ENCODE results near the gene PSAT1. TPM values are rescaled to one million over a fixed set of nuclear protein-coding genes. Genes with fewer than 3 reads are reported as not detected.

The PSAT1 gene
- total and polyA plus RNA-seq, 4 experiments from 2014 or later, result 9.7 to 12.2 (median 11.1) TPM

- peaks cover 19% of the 10 kb centered on the region for H3K4me1 ChIP-seq (ENCODE audit: insufficient read depth, low read length)
- H3K4me3 ChIP-seq (ENCODE audit: low read length in 2 of 2), result peak overlapping the region; percentile 55 to 83
- ChIA-PET POLR2A (ENCODE audit: partially characterized antibody) (interaction anchor here (0.7 kb wide), 1 partner anchor 823 kb away, joined by 3 read pairs; no protein-coding TSS in a partner anchor), CTCF (ENCODE audit: partially characterized antibody) (interaction anchor here (1.6 to 1.8 kb wide), 4 partner anchors 11 to 72 kb away, joined by 4 to 5 read pairs (median 4); no protein-coding TSS in a partner anchor)
- Mint-ChIP-seq H3K27ac (peak overlapping the region in 6 of 7 donors; percentile 46 to 79 (median 58)), H3K4me1 (peaks cover 12 to 29% (median 17%) of the 10 kb centered on the region in 4 donors), H3K4me3 (peak overlapping the region; percentile 89 to 95 (median 90)), H3K36me3 (peaks cover 0 to 3% of the 10 kb centered on the region in 2 donors), H3K9me3 (no peaks in the 10 kb centered on the region), H3K27me3 (peaks cover 0 to 2% of the 10 kb centered on the region in 2 donors)
- no peaks in the 10 kb centered on the region for H3K27me3 ChIP-seq (ENCODE audit: insufficient read depth, low read length)
- no peaks in the 10 kb centered on the region for H3K9me3 ChIP-seq (ENCODE audit: control insufficient read depth in 1 of 2, low read length in 2 of 2)
- DNase-seq, result no peak
- H3K27ac ChIP-seq (ENCODE audit: low read depth, low read length), result peak overlapping the region; percentile 40
- no peaks in the 10 kb centered on the region for H3K36me3 ChIP-seq (ENCODE audit: insufficient read depth, low read length)
- intact Hi-C loops (cut with micrococcal nuclease), result loop anchor here (5.0 kb wide), 2 partner anchors 1121 to 1274 kb away; partner anchors contain the start of genes TLE4 and VPS13A
Measured at GRCh38 chr9:78298046-78298765, 1.3 kb downstream of the PSAT1 start.

GRCh38 chr9:78300209-78300608, 3.3 kb downstream of the PSAT1 start:
- no peak overlapping the region for H3K4me3 ChIP-seq (ENCODE audit: low read length in 2 of 2)
- peaks cover 18% of the 10 kb centered on the region for H3K4me1 ChIP-seq (ENCODE audit: insufficient read depth, low read length)
- Mint-ChIP-seq H3K27me3 (peaks cover 0 to 2% of the 10 kb centered on the region in 2 donors), H3K4me3 (no peak overlapping the region), H3K4me1 (peaks cover 9 to 23% (median 16%) of the 10 kb centered on the region in 4 donors), H3K36me3 (peaks cover 4 to 10% of the 10 kb centered on the region in 2 donors), H3K9me3 (no peaks in the 10 kb centered on the region), H3K27ac (no peak overlapping the region)
- DNase-seq, result no peak
- intact Hi-C loops (cut with micrococcal nuclease), result no loop called here
- H3K9me3 ChIP-seq (ENCODE audit: control insufficient read depth in 1 of 2, low read length in 2 of 2), result no peaks in the 10 kb centered on the region
- ChIA-PET POLR2A (ENCODE audit: partially characterized antibody) (no interaction called here), CTCF (ENCODE audit: partially characterized antibody) (no interaction called here)
- H3K36me3 ChIP-seq (ENCODE audit: insufficient read depth, low read length), result no peaks in the 10 kb centered on the region
- no peak overlapping the region for H3K27ac ChIP-seq (ENCODE audit: low read depth, low read length)
- no peaks in the 10 kb centered on the region for H3K27me3 ChIP-seq (ENCODE audit: insufficient read depth, low read length)

GRCh38 chr9:78301466-78301865, 4.5 kb downstream of the PSAT1 start:
- H3K9me3 Mint-ChIP-seq, result no peaks in the 10 kb centered on the region
- DNase-seq, result no peak
- ChIA-PET POLR2A (ENCODE audit: partially characterized antibody) (no interaction called here), CTCF (ENCODE audit: partially characterized antibody) (no interaction called here)
- Histone ChIP-seq H3K4me1 (ENCODE audit: insufficient read depth, low read length) (peaks cover 11% of the 10 kb centered on the region), H3K36me3 (ENCODE audit: insufficient read depth, low read length) (peaks cover 8% of the 10 kb centered on the region), H3K4me3 (ENCODE audit: low read length in 2 of 2) (no peak overlapping the region), H3K27me3 (ENCODE audit: insufficient read depth, low read length) (no peaks in the 10 kb centered on the region), H3K27ac (ENCODE audit: low read depth, low read length) (no peak overlapping the region), H3K9me3 (ENCODE audit: control insufficient read depth in 1 of 2, low read length in 2 of 2) (no peaks in the 10 kb centered on the region)
- intact Hi-C loops (cut with micrococcal nuclease), result no loop called here
- peaks cover 13 to 20% of the 10 kb centered on the region in 2 donors for H3K36me3 Mint-ChIP-seq
- H3K4me3 Mint-ChIP-seq, result no peak overlapping the region
- no peak overlapping the region for H3K27ac Mint-ChIP-seq
- H3K4me1 Mint-ChIP-seq, result peaks cover 9 to 18% (median 13%) of the 10 kb centered on the region in 4 donors
- peaks cover 0 to 2% of the 10 kb centered on the region in 2 donors for H3K27me3 Mint-ChIP-seq

GRCh38 chr9:78303377-78304062, 6.6 kb downstream of the PSAT1 start:
- intact Hi-C loops (cut with micrococcal nuclease), result no loop called here
- H3K36me3 Mint-ChIP-seq, result peaks cover 12 to 31% of the 10 kb centered on the region in 2 donors

GRCh38 chr9:78304357-78304756, 7.4 kb downstream of the PSAT1 start:
- H3K27ac ChIP-seq (ENCODE audit: low read depth, low read length), result no peak overlapping the region
- H3K27me3 ChIP-seq (ENCODE audit: insufficient read depth, low read length), result no peaks in the 10 kb centered on the region
- H3K4me3 ChIP-seq (ENCODE audit: low read length in 2 of 2), result no peak overlapping the region
- H3K4me1 ChIP-seq (ENCODE audit: insufficient read depth, low read length), result no peaks in the 10 kb centered on the region
- no peaks in the 10 kb centered on the region for H3K4me1 Mint-ChIP-seq
- H3K36me3 ChIP-seq (ENCODE audit: insufficient read depth, low read length), result peaks cover 10% of the 10 kb centered on the region
- H3K4me3 Mint-ChIP-seq, result no peak overlapping the region
- no peaks in the 10 kb centered on the region for H3K9me3 Mint-ChIP-seq
- no peak for DNase-seq
- intact Hi-C loops (cut with micrococcal nuclease), result no loop called here
- H3K27me3 Mint-ChIP-seq, result no peaks in the 10 kb centered on the region
- ChIA-PET CTCF (ENCODE audit: partially characterized antibody) (interaction anchor here (0.9 kb wide), 1 partner anchor 12 kb away, joined by 3 read pairs; no protein-coding TSS in a partner anchor), POLR2A (ENCODE audit: partially characterized antibody) (no interaction called here)
- H3K36me3 Mint-ChIP-seq, result peaks cover 12 to 35% of the 10 kb centered on the region in 2 donors
- no peak overlapping the region for H3K27ac Mint-ChIP-seq
- no peaks in the 10 kb centered on the region for H3K9me3 ChIP-seq (ENCODE audit: control insufficient read depth in 1 of 2, low read length in 2 of 2)

More at GRCh38 chr9:78303377-78304062, 6.6 kb downstream of the PSAT1 start:
- H3K4me3 ChIP-seq (ENCODE audit: low read length in 2 of 2), result no peak overlapping the region
- H3K4me1 ChIP-seq (ENCODE audit: insufficient read depth, low read length), result peaks cover 1% of the 10 kb centered on the region
- Mint-ChIP-seq H3K9me3 (no peaks in the 10 kb centered on the region), H3K27me3 (no peaks in the 10 kb centered on the region), H3K27ac (peak overlapping the region in 1 of 7 donors; percentile 43), H3K4me3 (no peak overlapping the region), H3K4me1 (peaks cover 0 to 2% (median 0%) of the 10 kb centered on the region in 4 donors)
- ChIA-PET CTCF (ENCODE audit: partially characterized antibody) (no interaction called here), POLR2A (ENCODE audit: partially characterized antibody) (no interaction called here)
- no peaks in the 10 kb centered on the region for H3K9me3 ChIP-seq (ENCODE audit: control insufficient read depth in 1 of 2, low read length in 2 of 2)
- H3K27me3 ChIP-seq (ENCODE audit: insufficient read depth, low read length), result no peaks in the 10 kb centered on the region
- peaks cover 10% of the 10 kb centered on the region for H3K36me3 ChIP-seq (ENCODE audit: insufficient read depth, low read length)
- H3K27ac ChIP-seq (ENCODE audit: low read depth, low read length), result no peak overlapping the region
- DNase-seq, result no peak

- Histone ChIP-seq H3K4me1 (ENCODE audit: insufficient read depth, low read length) (no peaks in the 10 kb centered on the region), H3K27ac (ENCODE audit: low read depth, low read length) (no peak overlapping the region), H3K36me3 (ENCODE audit: insufficient read depth, low read length) (peaks cover 10% of the 10 kb centered on the region), H3K27me3 (ENCODE audit: insufficient read depth, low read length) (no peaks in the 10 kb centered on the region), H3K4me3 (ENCODE audit: low read length in 2 of 2) (no peak overlapping the region), H3K9me3 (ENCODE audit: control insufficient read depth in 1 of 2, low read length in 2 of 2) (no peaks in the 10 kb centered on the region)
- DNase-seq, result no peak
- no peaks in the 10 kb centered on the region for H3K9me3 Mint-ChIP-seq
- no peaks in the 10 kb centered on the region for H3K27me3 Mint-ChIP-seq
- POLR2A ChIA-PET (ENCODE audit: partially characterized antibody), result no interaction called here
- no peak overlapping the region for H3K4me3 Mint-ChIP-seq
- intact Hi-C loops (cut with micrococcal nuclease), result no loop called here
- H3K36me3 Mint-ChIP-seq, result peaks cover 21 to 43% of the 10 kb centered on the region in 2 donors
- H3K27ac Mint-ChIP-seq, result no peak overlapping the region
- CTCF ChIA-PET (ENCODE audit: partially characterized antibody), result no interaction called here
- no peaks in the 10 kb centered on the region for H3K4me1 Mint-ChIP-seq
Measured at GRCh38 chr9:78306222-78307076, 9.5 kb downstream of the PSAT1 start.

GRCh38 chr9:78307360-78307759, 10.4 kb downstream of the PSAT1 start:
- ChIA-PET CTCF (ENCODE audit: partially characterized antibody) (no interaction called here), POLR2A (ENCODE audit: partially characterized antibody) (no interaction called here)
- Histone ChIP-seq H3K27ac (ENCODE audit: low read depth, low read length) (no peak overlapping the region), H3K36me3 (ENCODE audit: insufficient read depth, low read length) (peaks cover 10% of the 10 kb centered on the region), H3K4me3 (ENCODE audit: low read length in 2 of 2) (no peak overlapping the region), H3K9me3 (ENCODE audit: control insufficient read depth in 1 of 2, low read length in 2 of 2) (no peaks in the 10 kb centered on the region), H3K27me3 (ENCODE audit: insufficient read depth, low read length) (no peaks in the 10 kb centered on the region), H3K4me1 (ENCODE audit: insufficient read depth, low read length) (no peaks in the 10 kb centered on the region)
- Mint-ChIP-seq H3K27me3 (no peaks in the 10 kb centered on the region), H3K27ac (peak overlapping the region in 1 of 7 donors; percentile 21), H3K4me1 (no peaks in the 10 kb centered on the region), H3K4me3 (no peak overlapping the region), H3K9me3 (no peaks in the 10 kb centered on the region), H3K36me3 (peaks cover 21 to 46% of the 10 kb centered on the region in 2 donors)
- intact Hi-C loops (cut with micrococcal nuclease), result no loop called here
- no peak for DNase-seq

All from CD4-positive, alpha-beta memory T cell (primary cell).